ENCODE measurements around the gene CNDP2.

CNDP2 gene

DNA sequence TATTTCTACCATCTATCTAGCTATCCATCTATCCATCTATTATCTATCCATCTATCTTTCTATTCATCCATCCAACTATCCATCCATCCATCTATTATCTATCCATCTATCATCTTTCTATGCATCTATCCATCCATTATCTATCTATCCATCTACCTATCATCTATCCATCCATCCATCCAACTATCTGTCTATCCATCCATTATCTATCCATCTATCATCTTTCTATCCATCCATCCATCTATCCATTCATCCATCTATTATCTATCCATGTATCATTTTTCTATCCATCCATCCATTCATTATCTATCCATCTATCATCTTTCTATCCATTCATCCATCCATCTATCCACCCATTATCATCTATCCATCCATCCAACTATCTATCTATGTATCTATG is 76.9 kb downstream of the CNDP2 start:
- DNase-seq = no peak

Measured in NCI-H748 treated with DMSO at 0.1 percent for 48 hours (cell line).